ENCODE data around the gene EVC2. TPM values are rescaled to one million over a fixed set of nuclear protein-coding genes. Genes with fewer than 3 reads are reported as not detected.

The EVC2 gene
- total and polyA plus RNA-seq, 2 of the 4 experiments (the other 2 are of a cell fraction), result 2.7 to 5.9 TPM

Other genes with a start within 250 kb of the EVC2 start
- gene EVC, start 2.6 kb upstream of the EVC2 start, total RNA-seq (2012; rRNA removed), result 15.3 and 16.8 TPM in 2 replicates
- gene EVC, start 2.6 kb upstream of the EVC2 start, polyA plus RNA-seq (2012; rRNA removed), result 18.8 and 18.9 TPM in 2 replicates
- 4.1 and 4.4 TPM in 2 replicates for gene CRMP1, start 184.5 kb upstream of the EVC2 start, total RNA-seq (2012; rRNA removed)
- gene CRMP1, start 184.5 kb upstream of the EVC2 start, polyA plus RNA-seq (2012; rRNA removed), result 6.8 and 7.4 TPM in 2 replicates

Measured in IMR-90 (cell line).